ENCODE data around the gene UCKL1.

UCKL1 gene

GRCh38 chr20:63964412-63964811 lies 8.2 kb upstream of the UCKL1 start:
- TF ChIP-seq EZH2phosphoT487 (IDR thresholded peaks at IDR 0.05; ENCODE audit: borderline replicate concordance): no peak
- no peak for TF ChIP-seq CTCF (conservative IDR thresholded peaks at IDR 0.05; ENCODE audit: low read length)
- no peaks in the 10 kb centered on the region for H3K9me3 ChIP-seq (ENCODE audit: insufficient read depth, low read depth, low read length)

GRCh38 chr20:63963784-63964301 lies 7.6 kb upstream of the UCKL1 start:
- H4K20me1 ChIP-seq (ENCODE audit: insufficient read depth, low read length, poor library complexity, severe bottlenecking): no peaks in the 10 kb centered on the region
- H3F3A ChIP-seq (ENCODE audit: low read depth): no peaks in the 10 kb centered on the region
- H3K4me1 ChIP-seq (ENCODE audit: insufficient read depth, low read length, poor library complexity, severe bottlenecking): peaks cover 12% of the 10 kb centered on the region
- no peaks in the 10 kb centered on the region for H3K9me2 ChIP-seq (replicated peaks; ENCODE audit: low read depth, low read length)
- TF ChIP-seq EZH2phosphoT487 (IDR thresholded peaks at IDR 0.05; ENCODE audit: borderline replicate concordance): no peak
- TF ChIP-seq CTCF (conservative IDR thresholded peaks at IDR 0.05; ENCODE audit: low read length): no peak
- no peak overlapping the region for H3K9ac ChIP-seq (ENCODE audit: low read depth, low read length, poor library complexity, severe bottlenecking)
- no peaks in the 10 kb centered on the region for H3K36me3 ChIP-seq (ENCODE audit: insufficient read depth, low read length)
- H3K4me3 ChIP-seq (ENCODE audit: low read length, poor library complexity, severe bottlenecking): no peak overlapping the region
- no peak overlapping the region for H2AFZ ChIP-seq (ENCODE audit: low read length)
- H3K4me2 ChIP-seq (ENCODE audit: low read depth, low read length, poor library complexity, severe bottlenecking): no peak overlapping the region
- no peaks in the 10 kb centered on the region for H3K27me3 ChIP-seq (ENCODE audit: insufficient read depth, low read length, poor library complexity, severe bottlenecking)
- peaks cover 6% of the 10 kb centered on the region; the same call in 1 of the 2 replicates for H3K79me2 ChIP-seq (ENCODE audit: insufficient read depth, low read length)
- no peaks in the 10 kb centered on the region for H3K9me3 ChIP-seq (ENCODE audit: insufficient read depth, low read depth, low read length)

More at GRCh38 chr20:63964412-63964811, 8.2 kb upstream of the UCKL1 start:
- Histone ChIP-seq H3K79me2 (ENCODE audit: insufficient read depth, low read length) (peaks cover 11% of the 10 kb centered on the region; the same call in 1 of the 2 replicates), H3K9me2 (replicated peaks; ENCODE audit: low read depth, low read length) (no peaks in the 10 kb centered on the region), H3K27me3 (ENCODE audit: insufficient read depth, low read length, poor library complexity, severe bottlenecking) (no peaks in the 10 kb centered on the region), H3K4me1 (ENCODE audit: insufficient read depth, low read length, poor library complexity, severe bottlenecking) (peaks cover 15% of the 10 kb centered on the region), H2AFZ (ENCODE audit: low read length) (no peak overlapping the region), H3F3A (ENCODE audit: low read depth) (no peaks in the 10 kb centered on the region), H3K9ac (ENCODE audit: low read depth, low read length, poor library complexity, severe bottlenecking) (no peak overlapping the region), H3K4me3 (ENCODE audit: low read length, poor library complexity, severe bottlenecking) (no peak overlapping the region), H3K4me2 (ENCODE audit: low read depth, low read length, poor library complexity, severe bottlenecking) (no peak overlapping the region), H4K20me1 (ENCODE audit: insufficient read depth, low read length, poor library complexity, severe bottlenecking) (no peaks in the 10 kb centered on the region), H3K36me3 (ENCODE audit: insufficient read depth, low read length) (no peaks in the 10 kb centered on the region)

- no peaks in the 10 kb centered on the region for H3K9me3 ChIP-seq (ENCODE audit: insufficient read depth, low read depth, low read length)
- H3K9ac ChIP-seq (ENCODE audit: low read depth, low read length, poor library complexity, severe bottlenecking): no peak overlapping the region
- no peak overlapping the region for H3K4me3 ChIP-seq (ENCODE audit: low read length, poor library complexity, severe bottlenecking)
- H4K20me1 ChIP-seq (ENCODE audit: insufficient read depth, low read length, poor library complexity, severe bottlenecking): no peaks in the 10 kb centered on the region
- H2AFZ ChIP-seq (ENCODE audit: low read length): no peak overlapping the region
- H3F3A ChIP-seq (ENCODE audit: low read depth): no peaks in the 10 kb centered on the region
- no peaks in the 10 kb centered on the region for H3K9me2 ChIP-seq (replicated peaks; ENCODE audit: low read depth, low read length)
- H3K36me3 ChIP-seq (ENCODE audit: insufficient read depth, low read length): no peaks in the 10 kb centered on the region
- peaks cover under 1% of the 10 kb centered on the region; the same call in 1 of the 2 replicates for H3K79me2 ChIP-seq (ENCODE audit: insufficient read depth, low read length)
- TF ChIP-seq EZH2phosphoT487 (IDR thresholded peaks at IDR 0.05; ENCODE audit: borderline replicate concordance) (no peak), CTCF (conservative IDR thresholded peaks at IDR 0.05; ENCODE audit: low read length) (no peak)
- no peaks in the 10 kb centered on the region for H3K27me3 ChIP-seq (ENCODE audit: insufficient read depth, low read length, poor library complexity, severe bottlenecking)
- no peak overlapping the region for H3K4me2 ChIP-seq (ENCODE audit: low read depth, low read length, poor library complexity, severe bottlenecking)
- H3K4me1 ChIP-seq (ENCODE audit: insufficient read depth, low read length, poor library complexity, severe bottlenecking): peaks cover 7% of the 10 kb centered on the region
Observed at GRCh38 chr20:63963348-63963741, 7.1 kb upstream of the UCKL1 start.
